H1 (cell line): ENCODE results near the gene PRKAR1B.

Source experiments
- CEBPB ChIP-seq: IDR thresholded peaks from 2 replicates; pipeline ENCODE4 v1.6.1; 2012; ENCODE audit warnings: low read depth, low read length
- CHD2 ChIP-seq: IDR thresholded peaks from 2 replicates; pipeline ENCODE4 v1.6.1; 2012; ENCODE audit warnings: low read length, improper control_type of control experiment
- CTCF ChIP-seq, 3 experiments: IDR thresholded peaks; 1 replicate in 2 of 3; 2 replicates in 1 of 3; pipeline versions ENCODE4 v1.5.1 to v1.6.1; 2011; ENCODE audit warnings: low read length in 3 of 3, mild to moderate bottlenecking in 3 of 3, inconsistent platforms in 2 of 3, low read depth in 1 of 3, moderate library complexity in 1 of 3; ENCODE audit not compliant: insufficient read depth in 1 of 3; ENCODE audit errors: control extremely low read depth in 1 of 3
- EP300 ChIP-seq, 2 experiments: IDR thresholded peaks; 1 replicate in 1 of 2; 2 replicates in 1 of 2; pipeline ENCODE4 v1.6.1; 2011 to 2012; ENCODE audit warnings: low read depth in 2 of 2, low read length in 2 of 2, mild to moderate bottlenecking in 2 of 2, borderline replicate concordance in 1 of 2, inconsistent platforms in 1 of 2, moderate library complexity in 1 of 2
- GTF2F1 ChIP-seq: IDR thresholded peaks from 2 replicates; pipeline ENCODE4 v1.6.1; 2012; ENCODE audit warnings: low read depth, low read length, improper control_type of control experiment, borderline replicate concordance
- MAX ChIP-seq: IDR thresholded peaks from 2 replicates; pipeline ENCODE4 v1.6.1; 2012; ENCODE audit warnings: inconsistent platforms
- POLR2A ChIP-seq, 2 experiments: IDR thresholded peaks; 1 replicate in 1 of 2; 2 replicates in 1 of 2; pipeline ENCODE4 v1.6.1; 2011; ENCODE audit warnings: low read depth in 2 of 2, low read length in 2 of 2, mild to moderate bottlenecking in 2 of 2; ENCODE audit errors: control extremely low read depth in 1 of 2
- POLR2AphosphoS5 ChIP-seq: IDR thresholded peaks from 2 replicates; pipeline ENCODE4 v1.6.1; 2011; ENCODE audit warnings: low read depth, low read length
- RBBP5 ChIP-seq: IDR thresholded peaks from 2 replicates; pipeline ENCODE4 v1.7.1; 2012; ENCODE audit warnings: low read depth, mild to moderate bottlenecking, inconsistent platforms, low read length, moderate library complexity, borderline replicate concordance
- RNF2 ChIP-seq: fragments of 200-900, 300-1000 bp; sonication (generic); IDR thresholded peaks from 2 replicates; pipeline ENCODE4 v1.7.1; 2016; ENCODE audit warnings: borderline replicate concordance, low read depth, mild to moderate bottlenecking, antibody characterized with exemption, low read length; ENCODE audit not compliant: poor library complexity, severe bottlenecking; ENCODE audit errors: missing control alignments
- TAF1 ChIP-seq: IDR thresholded peaks from 2 replicates; pipeline ENCODE4 v1.6.1; 2011; ENCODE audit warnings: mild to moderate bottlenecking, low read depth, low read length
- TBP ChIP-seq: IDR thresholded peaks from 2 replicates; pipeline ENCODE4 v1.6.1; 2011; ENCODE audit warnings: low read depth, low read length, improper control_type of control experiment
- TEAD4 ChIP-seq: IDR thresholded peaks from 2 replicates; pipeline ENCODE4 v1.6.1; 2012; ENCODE audit warnings: low read depth, low read length, inconsistent platforms, mixed read lengths
- YY1 ChIP-seq: IDR thresholded peaks from 2 replicates; pipeline ENCODE4 v1.6.1; 2011; ENCODE audit warnings: low read depth, mild to moderate bottlenecking, low read length

GRCh38 chr7:553636-554111 lies 173.4 kb downstream of the PRKAR1B start:
- TF ChIP-seq RNF2, result no peak
- no peak for TF ChIP-seq CTCF (IDR thresholded peaks at IDR 0.05; ENCODE audit: control extremely low read depth in 1 of 3, insufficient read depth in 1 of 3, low read depth in 1 of 3, low read length in 3 of 3)
- TF ChIP-seq CEBPB, result no peak
- no peak for TF ChIP-seq POLR2A (IDR thresholded peaks at IDR 0.05; ENCODE audit: control extremely low read depth in 1 of 2, low read depth in 2 of 2, low read length in 2 of 2)
- no peak for TF ChIP-seq GTF2F1
- no peak for TF ChIP-seq TAF1
- no peak for TF ChIP-seq POLR2AphosphoS5
- no peak for TF ChIP-seq RBBP5
- no peak for TF ChIP-seq TBP
- TF ChIP-seq EP300 (IDR thresholded peaks at IDR 0.05; ENCODE audit: borderline replicate concordance in 1 of 2, low read depth in 2 of 2, low read length in 2 of 2), result no peak
- no peak for TF ChIP-seq CHD2
- no peak for TF ChIP-seq MAX
- no peak for TF ChIP-seq TEAD4
- no peak for TF ChIP-seq YY1
